HG03103 (cell line): Measurements from ENCODE around the gene PBX1.
"Not testable (repeated sequence)": the region's sequence is repeated elsewhere in the genome, so short reads cannot be mapped to it uniquely, and the experiment has no call there.

ENCODE experiments used
- ATAC-seq: cut with Tn5 transposase; IDR thresholded peaks from one replicate; pipeline ENCODE4 v1.9.1; 2021; ENCODE audit warnings: low read depth; ENCODE audit not compliant: unreplicated experiment

PBX1 gene

GRCh38 chr1:164558461-164559341 is at the start of gene PBX1:
Gene PBX1, plus strand, starts transcription at chr1:164559184.
- ATAC-seq: peak; percentile 100

DNA sequence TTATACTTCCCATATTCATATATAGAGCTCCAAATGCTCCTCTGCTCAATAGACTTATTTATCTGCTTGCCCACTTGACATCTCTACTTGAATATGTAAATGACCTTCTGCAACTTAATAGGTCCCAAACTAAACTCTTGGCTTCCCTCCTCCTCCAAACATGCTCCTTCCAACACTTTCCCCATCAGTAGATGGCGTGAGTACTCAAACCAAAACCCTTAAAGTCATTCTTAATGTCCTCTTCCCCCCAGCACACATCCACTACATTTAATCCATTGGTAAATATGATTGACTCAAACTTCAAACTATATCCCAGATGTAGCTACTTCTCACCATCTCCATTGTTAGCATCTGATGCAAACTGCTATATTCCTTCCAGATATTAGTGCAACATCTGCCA is 48.5 kb upstream of the PBX1 start:
- ATAC-seq: no peak

- ATAC-seq: no peak
These were observed 47.8 kb upstream of the PBX1 start for GRCh38 chr1:164511001-164511705.

- ATAC-seq: no peak
These were observed 43.8 kb upstream of the PBX1 start for GRCh38 chr1:164515231-164515630.

DNA sequence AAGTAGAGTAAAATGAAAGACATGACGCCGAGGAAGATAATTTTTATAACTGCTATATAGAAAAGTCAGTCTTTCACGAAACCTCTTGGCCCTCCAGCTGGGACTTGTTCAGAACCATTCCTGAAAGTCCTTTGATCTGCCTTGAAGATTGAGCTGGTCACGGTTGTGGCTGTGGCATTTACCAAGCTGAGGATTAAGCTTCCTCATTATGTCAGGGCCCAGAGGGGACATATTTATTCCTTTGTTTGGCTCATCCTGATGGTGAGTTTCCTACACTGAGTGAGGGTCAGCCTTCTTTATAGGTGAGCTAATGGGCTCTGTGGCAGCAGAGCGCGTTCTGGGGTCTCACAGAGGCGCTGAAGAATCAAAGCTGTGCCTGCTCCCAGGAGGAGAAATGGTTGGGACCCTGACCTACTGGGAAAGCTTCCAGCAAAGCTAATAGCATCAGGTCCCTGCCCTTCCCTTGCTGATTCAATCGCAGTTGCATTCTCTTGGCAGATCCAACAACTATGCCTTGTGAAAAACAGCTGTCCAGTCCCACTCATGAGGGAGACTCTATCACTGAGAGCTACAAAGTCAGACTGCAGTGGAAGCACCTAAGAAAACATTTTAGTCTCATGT is 43.2 kb upstream of the PBX1 start:
- no peak for ATAC-seq

DNA sequence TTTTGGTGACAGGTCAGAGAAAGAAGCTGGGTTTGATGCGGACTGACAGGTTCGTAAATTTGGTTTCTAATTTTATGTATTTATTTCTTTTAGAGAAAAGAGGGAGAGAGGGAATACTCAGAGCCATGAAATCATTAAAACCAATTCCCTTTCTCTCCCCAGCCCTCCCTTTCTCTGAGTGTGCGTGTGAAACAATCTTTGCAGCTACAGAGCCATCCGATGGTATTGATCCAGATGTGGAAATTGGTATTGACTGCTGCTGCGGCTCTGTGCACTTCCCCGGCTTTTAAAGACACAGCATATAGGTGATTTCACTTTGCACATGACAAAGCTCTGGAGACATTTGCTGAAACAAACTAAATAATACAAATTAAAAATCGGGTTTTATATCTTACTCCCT is 42.4 kb upstream of the PBX1 start:
- no peak for ATAC-seq

DNA sequence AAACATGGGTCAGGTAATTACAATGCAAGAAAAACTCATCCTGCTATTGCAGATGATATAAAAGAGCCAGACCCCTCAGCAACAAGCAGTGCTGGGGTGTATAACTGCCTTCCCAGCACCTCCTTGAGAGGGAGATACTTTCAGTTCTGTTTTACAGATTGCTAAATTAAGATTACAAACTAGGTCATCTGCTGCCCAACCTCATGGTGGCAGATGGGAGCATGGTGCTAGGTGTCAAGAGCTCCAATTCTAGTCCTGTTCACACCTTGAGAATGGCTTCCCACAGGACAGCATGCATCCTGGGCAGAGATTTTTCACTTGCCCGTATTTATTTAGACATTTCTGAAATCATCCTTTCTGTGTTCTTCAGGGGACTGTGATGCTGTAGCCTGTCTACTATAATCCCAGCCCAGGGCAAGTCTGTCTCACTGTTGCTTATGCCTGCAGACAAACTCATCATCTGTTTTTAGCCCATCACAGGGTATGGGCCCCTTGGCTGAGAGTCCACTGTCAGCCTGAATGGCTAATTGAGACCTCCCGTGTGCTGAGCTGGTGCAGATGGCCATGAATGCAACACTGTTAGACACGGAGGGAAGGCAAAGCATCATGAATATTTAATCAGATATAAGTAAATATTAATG is 40.2 kb upstream of the PBX1 start:
- ATAC-seq: no peak

DNA sequence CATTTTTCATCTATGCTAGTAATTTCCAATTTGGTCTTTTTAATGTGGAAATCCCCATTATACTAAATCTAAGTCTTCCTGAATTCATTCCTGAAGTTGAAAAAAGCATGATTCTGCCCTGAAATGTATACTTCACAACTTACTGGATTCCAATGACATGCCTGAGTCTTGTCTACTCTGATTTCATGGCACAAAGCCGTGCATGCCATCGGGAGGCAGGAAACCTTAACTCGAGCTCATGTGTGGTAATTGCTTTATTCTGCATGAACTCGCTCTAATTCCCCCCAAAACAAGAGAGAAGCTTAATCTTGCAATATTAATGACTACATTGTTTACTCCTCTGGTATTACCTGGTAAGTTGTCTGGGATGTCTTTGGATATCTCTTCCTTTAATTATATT is 39.6 kb upstream of the PBX1 start:
- ATAC-seq: no peak

GRCh38 chr1:164524810-164525209 is 34.2 kb upstream of the PBX1 start:
- ATAC-seq: no peak

DNA sequence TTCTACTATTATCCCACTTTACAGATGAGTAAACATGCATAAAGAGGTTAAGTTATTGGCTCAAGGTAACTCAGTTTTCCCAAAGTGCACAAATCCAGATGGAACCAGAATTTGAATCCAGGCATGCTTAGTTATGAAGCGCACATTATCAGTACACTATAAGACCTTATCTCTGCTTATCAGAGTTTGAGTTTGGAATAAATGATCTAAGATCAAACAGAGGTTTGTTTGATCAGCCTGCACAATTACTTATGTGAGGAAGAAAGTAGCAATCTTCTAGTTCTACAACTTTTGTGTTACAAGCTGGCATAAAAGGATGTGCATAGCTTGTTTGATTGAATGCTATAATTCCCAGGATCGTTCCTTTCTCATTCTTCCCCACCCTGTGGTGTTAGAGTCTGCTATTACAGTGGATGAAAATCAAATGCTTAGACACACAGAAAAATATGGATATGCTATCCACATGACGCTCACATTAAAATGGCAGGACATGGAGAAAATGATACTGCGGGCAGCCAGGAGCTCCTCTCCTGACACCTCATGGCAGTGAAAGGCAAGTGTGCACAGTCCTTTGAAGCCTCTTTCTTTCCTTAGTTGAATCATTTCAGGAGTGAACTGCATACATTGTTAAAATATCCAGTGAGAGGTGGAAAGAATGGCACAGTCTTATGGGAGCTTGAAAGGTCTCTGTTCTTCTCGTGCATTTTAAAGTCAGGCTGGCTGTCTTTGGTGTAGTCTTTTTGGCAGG is 23.9 kb upstream of the PBX1 start:
- no peak for ATAC-seq

DNA sequence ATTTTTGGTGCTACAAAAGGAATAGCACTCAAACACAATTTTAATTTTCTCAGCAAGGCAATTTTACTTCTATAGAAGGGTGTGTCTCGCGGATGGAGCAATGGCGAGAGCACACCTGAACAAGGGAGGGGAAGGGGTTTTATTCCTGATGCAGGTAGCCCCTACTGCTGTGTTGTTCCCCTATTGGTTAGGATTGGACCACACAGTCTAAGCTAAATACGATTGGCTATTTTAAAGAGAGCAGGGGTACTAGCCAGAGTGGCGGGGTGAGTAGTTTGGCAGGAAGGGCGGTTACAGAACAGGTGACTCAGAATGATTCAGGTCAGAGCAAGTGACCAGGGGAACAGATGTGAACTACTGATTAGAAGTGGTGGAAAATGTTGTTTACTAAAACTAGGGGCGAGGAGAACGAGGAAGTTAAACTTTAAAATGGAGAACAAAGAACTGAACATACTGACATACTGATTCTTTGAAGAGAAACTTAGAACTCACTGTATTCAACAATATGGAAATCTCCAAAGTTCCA is 6.5 kb upstream of the PBX1 start:
- not testable (repeated sequence) for ATAC-seq

DNA sequence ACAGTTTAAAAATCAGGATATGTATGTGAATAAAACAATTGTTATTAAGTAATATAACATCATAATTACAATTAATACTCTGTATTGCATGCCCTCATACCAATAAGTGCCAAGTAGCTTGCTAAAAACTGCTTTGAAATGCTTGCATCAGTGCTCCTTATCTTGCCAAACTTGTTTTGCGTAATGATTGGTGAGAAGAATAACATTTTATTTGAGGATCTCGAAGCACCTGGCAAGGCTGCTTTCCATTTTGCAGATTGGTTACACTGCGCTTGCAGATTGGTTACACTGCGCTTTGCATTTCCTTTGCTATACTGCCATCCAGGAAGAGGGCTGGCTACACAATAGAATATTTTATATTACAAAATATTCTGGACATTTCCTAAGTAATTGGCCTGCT is 1.7 kb upstream of the PBX1 start:
- ATAC-seq: no peak

GRCh38 chr1:164559342-164560051 is 513 bp downstream of the PBX1 start:
- ATAC-seq: no peak

DNA sequence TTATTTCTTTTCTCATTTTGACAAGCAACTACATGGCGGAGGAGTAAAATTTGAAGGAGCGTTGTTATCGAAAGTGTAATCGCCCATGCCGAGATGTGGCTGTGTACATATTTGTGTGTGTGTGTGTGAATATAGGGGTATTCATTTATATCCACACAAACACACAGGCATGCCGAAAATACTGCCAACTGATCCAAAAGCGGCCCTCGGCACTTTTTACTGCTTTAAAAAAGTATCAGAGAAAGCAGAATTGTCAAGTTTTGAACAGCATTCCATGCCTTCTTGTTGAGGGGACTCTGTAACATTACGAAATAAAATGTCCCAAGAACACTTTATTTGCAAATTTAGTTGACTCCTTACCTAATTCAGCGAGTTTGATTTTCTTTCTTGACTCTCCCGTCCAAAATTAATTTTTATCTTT is 1.1 kb downstream of the PBX1 start:
- no peak for ATAC-seq

- no peak for ATAC-seq
These were observed 1.6 kb downstream of the PBX1 start for GRCh38 chr1:164560556-164560955.

DNA sequence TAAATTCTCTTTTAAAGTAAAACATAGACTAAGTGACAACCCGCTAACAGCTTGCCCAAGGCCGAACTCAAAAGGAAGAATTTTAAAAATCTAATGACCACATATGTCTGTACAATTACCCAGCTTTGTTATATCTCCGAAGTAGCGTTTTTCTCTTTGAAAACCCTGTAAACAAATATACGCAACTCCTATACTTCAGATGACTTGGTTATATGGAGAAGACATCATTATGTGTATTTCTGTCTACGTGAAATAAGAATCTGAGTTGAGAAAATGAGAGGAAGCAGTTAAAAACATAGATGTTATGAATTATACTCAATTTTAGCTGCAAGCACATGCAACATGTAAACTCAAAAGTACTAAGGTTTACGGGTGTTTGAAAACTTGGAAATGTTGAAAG is 2.0 kb downstream of the PBX1 start:
- ATAC-seq: no peak

- ATAC-seq: no peak
These were observed 2.5 kb downstream of the PBX1 start for GRCh38 chr1:164561472-164561871.

GRCh38 chr1:164562061-164562460 is 3.1 kb downstream of the PBX1 start:
- no peak for ATAC-seq

DNA sequence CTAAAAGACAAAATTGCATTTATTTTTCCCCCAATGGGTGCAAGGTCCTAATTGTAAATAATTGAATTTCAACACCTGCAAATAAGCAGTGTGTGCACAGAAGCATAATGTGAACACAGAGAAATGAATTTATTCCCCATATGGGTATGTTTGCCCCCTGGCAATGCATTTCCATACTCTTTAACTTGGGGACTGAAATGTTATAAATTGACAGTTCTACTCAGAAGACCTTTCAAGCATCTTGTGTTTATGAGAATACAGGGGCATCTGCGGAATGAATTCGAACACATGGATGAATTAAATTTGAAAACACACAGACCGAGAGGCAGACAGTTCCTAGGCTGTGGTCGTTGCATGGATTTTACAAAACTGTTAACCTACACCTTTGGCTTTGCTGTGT is 3.5 kb downstream of the PBX1 start:
- ATAC-seq: no peak
